ENCODE data around the gene ST3GAL3.
"Not testable (repeated sequence)": the region's sequence is repeated elsewhere in the genome, so short reads cannot be mapped to it uniquely, and the experiment has no call there.

The ST3GAL3 gene

DNA sequence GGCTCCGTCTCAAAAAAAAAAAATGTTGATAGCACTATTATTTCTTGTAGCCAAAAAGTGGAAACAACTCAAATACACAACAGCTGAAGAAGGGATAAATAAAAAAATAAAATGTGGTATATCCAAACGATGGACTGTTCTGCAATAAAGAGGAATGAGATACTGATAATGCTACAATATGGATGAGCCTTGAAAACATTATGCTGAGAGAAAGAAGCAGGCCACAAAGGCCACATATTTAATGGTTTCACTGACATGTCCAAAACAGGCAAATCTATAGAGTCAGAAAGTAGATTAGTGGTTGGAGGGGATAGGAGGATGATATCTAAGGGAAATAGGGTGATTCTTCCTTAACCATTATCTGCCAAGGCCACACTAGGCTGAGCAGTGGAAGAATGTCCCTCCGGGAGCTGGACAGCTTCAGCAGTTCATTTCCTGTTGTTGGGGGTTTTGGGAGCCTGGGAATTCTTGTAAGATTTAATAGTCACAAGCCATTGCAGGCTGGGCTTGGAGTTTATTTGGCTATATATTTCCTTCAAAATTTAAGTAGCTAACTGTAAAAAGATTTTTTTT, 53.5 kb downstream of the ST3GAL3 start:
- no peak for DNase-seq

DNA sequence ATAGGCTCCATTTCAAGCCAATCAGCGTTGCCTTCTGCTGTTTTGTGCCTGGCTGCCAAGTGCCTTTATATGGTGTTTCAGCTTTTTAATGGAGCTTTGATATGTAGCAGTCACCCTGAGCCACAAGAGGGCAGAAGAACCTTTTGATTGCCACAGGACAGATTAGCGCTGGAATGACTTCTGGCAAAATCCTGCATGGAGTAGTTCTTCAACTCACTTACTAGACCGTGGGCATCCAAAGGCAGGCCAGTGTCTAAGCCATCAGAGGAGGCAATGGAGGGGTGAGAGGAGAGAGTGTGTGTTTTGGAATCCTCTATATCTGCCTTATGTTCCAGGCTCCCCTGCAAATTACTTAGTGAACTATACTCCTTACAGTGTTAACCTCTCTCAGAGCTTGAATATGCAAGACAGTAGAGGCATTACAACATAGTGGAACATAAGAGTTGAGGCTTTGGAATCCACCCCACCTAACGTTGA, 56.2 kb downstream of the ST3GAL3 start:
- DNase-seq: peak; percentile 78

DNA sequence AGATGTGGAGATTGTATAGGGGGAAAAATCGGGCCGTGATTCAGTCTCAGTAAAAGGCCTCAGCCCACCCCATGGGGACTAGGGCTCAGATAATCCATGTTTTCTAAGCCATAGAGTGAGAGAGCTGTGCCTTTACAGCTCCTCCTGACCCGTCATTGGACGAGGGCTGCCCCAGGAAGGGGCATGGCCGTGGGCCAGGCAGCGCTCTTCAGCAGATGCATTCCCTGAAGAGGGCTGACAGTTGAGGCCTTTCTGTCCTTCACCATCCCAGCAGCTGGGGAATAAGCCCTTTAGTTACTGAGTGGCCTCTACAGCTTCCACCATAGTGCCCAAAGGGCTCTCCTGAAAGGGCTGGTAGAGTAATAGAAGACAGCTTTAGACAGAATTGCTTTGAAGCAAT, 57.2 kb downstream of the ST3GAL3 start:
- peak; percentile 38 for DNase-seq

DNA sequence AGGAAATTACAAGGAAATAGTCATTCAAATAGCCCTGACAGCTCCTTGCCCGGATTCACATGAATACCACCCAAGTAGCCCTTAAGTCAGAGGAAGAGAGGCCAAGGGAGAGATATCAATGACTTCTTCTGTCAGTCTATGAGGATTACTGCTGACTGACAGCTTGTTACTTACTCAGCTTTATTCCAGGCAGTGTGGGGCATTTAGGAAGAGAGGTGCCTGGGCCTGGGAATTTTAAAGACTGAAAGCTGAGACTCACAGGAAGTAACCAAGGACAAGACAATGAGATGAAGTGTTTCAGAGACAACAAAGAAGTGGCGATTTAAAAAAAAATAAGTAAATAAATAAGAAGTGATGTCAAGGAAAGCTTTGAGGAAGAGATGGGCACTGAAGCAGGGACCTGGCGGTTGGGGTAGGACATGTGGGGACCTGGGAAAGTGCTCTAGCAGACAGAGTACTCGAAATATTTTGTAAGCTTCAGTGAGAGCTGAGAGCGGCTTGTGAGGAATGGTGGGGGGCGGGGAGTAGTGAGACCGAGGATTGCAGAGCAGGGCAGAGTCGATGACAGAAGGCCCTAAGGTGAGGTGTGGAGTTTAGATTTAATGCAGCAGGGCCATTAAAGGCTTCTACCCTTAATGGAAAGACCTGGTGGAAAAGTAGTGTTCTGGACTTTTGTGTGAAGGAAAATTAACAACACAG, 58.9 kb downstream of the ST3GAL3 start:
- no peak for DNase-seq

DNA sequence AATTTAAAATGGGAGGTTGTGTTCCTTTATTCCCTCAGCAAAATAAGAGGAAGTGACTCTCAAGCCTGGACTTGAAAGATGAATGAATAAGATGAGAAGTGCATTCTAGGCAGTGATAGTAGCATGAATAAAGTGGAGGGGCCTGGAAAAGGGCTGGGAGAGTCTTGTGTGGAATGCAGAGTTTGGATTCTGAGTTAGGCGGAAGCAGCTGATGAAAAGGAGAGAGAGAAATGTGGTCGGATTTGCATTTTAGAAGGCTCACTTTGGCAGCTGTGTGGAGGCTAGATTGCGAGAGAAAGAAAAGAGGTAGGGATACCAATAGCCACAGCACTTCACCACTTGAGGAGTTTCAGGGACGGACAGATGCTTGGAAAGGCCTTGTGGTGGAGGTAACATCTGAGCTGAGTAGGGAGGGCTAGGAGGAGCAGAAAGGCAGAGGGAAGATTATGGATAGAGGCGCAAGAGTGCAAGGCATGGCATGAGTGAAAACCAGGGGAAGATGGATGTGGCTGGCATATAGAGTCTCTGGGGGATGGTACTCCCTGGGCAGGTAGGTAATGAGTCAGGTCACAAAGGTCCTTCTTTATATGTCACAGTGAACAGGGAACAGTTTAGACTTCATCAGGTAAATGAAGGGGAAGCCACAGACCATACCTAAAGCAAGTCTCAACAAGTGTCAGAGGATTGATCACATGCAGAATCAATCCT, 59.6 kb downstream of the ST3GAL3 start:
- DNase-seq: no peak

DNA sequence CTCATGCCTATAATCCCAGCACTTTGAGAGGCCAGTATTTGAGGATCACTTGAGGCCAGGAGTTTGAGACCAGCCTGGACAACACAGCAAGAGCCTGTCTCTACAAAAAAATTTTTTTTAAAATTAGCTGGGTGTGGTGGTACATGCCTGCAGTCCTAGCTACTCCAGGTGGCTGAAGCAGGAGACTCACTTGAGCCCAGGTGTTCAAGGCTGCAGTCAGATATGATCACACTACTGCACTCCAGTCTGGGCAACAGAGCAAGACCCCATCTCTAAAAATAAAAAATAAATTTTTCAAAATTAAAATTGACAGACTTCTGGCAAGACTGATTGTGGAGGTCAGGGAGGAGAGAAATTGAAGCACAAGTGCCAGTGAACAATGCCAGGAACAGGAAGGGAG, 60.8 kb downstream of the ST3GAL3 start:
- DNase-seq: no peak

DNA sequence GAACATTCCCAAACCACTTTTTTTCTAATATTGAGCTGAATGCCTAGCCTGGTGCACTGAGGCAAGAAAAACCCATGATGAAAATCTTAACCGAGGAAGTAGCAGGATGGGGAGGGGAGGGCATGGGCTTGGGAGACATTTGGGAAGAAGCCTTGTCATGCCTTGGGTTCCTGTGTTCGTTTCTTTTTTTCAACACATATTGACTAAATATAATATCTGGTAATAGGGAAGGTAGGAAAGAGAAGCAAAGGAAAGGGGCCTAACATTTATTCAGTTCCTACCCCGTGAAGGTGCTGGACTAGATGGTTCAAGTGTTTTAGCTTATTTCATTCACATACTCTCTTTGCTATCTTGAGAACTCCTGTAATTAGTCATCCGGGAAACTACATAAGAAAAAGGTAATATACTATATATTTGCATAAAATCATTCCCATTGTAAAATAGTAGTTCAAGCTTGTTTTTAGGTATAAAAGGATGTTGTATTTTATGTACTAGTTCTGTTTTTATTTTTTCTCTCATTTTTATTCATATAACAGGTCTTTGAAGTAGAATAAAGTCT, 62.1 kb downstream of the ST3GAL3 start:
- DNase-seq: no peak

DNA sequence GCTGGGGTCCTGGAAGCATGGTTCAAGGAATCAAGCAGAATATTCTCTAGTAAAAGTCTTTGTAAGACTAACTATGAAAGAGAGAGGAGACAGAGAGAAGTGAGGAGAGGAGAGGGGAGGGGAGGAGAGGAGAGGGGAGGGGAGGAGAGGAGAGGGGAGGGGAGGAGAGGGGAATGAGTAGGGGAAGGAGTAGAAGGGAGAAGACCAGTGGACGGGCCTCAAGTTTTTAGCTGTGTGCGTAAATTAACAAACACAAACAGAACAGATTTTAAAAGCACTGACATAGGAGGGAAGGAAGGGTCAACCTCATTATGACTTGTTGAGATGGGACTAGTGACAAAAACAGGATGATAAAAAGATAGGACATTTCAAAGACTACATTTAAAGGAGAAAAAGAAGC, 62.8 kb downstream of the ST3GAL3 start:
- no peak for DNase-seq

DNA sequence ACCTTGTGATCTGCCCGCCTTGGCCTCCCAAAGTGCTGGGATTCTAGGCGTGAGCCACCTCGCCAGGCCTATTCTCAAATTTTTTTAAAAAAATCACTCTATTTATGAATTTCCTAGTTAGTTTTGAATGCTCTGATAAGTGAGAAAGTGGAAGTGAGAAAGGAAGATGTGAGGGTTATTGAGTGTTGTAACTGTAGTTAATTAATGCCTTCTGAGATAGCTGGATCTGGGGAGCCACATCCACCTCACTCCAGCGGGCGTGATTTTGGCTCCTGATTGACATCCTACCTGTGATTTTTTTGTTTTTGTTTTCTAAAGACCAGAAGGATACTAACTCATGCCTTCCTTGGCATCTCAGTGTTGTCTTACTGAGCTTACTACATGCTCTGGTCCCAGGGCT, 65.6 kb downstream of the ST3GAL3 start:
- no peak for DNase-seq

DNA sequence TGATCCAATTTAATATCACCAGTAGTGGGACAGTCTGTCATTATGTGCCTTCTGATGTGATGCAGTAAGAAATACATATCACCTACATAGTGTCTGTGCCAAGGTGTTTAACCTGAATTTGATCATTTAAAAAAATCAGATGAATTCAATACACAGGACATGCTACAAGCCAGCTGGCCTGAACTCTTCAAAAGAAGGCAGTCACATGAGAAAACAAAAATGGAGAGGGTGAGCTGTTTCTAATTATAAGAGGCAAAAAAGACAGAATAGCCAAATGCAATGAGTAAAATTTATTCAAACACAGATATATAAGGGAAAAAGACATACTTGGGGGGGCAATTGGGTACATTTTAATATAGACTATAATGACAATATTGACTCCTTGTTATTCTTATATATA, 66.5 kb downstream of the ST3GAL3 start:
- no peak for DNase-seq

DNA sequence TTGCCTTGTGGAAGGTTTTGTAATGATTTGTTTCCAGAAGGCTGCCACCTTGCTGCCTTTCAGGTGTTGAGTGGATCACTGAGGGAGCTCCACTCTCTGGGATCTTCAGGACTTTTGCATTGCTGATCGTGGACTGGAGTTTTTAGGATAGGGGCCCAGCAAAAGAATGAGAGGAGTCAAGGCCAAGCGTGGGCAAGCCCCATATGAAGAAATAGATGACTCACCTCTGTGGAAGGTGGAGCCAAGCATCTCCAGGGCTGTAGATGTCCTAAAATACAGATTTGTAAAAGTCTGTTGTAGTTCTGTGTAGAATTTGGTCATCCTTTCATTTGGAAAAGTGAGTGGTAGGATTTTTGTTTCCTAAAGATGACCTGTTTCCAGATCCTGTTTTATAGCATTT, 67.0 kb downstream of the ST3GAL3 start:
- no peak for DNase-seq

DNA sequence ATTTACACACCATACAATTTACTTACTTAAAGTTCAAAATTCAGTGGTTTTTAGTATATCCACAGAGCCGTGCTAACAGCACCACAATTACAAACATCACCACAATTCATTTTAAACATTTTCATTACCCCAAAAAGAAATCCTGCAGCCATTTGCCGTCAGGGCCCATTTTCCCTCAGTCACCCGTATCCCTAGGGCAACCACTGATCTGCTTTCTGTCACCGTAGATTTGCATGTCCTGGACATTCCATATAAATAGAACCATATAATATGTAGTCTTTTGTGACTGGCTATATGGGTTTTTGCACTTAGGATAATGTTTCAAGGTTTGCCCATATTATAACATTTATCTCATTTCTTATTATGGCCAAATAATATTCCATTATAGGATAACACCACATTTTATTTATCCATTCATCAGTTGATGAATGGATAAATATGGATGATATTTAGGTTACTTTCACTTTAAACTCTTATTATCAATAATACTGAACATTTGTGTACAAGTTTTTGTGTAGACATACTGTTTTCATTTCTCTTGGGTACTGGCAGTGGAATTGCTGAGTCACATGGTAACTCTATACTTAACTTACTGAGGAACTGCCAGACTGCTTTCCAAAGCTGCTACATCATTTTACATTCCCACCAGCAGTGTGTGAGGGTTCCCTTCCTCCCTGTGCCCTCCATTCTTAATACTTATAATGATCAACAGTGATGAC, 68.9 kb downstream of the ST3GAL3 start:
- no peak for DNase-seq

DNA sequence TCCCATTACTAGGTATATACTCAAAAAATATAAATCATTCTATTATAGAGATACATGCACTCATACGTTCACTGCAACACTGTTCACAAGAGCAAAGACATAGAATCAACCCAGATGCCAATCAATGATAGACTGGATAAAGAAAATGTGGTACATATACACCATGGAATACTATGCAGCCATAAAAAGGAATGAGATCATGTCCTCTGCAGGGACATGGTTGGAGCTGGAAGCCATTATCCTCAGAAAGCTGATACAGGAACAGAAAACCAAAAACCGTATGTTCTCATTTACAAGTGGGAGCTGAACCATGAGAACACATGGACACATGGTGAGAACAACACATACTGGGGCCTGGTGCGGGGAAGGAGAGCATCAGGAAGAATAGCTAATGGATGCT, 70.6 kb downstream of the ST3GAL3 start:
- not testable (repeated sequence) for DNase-seq

DNA sequence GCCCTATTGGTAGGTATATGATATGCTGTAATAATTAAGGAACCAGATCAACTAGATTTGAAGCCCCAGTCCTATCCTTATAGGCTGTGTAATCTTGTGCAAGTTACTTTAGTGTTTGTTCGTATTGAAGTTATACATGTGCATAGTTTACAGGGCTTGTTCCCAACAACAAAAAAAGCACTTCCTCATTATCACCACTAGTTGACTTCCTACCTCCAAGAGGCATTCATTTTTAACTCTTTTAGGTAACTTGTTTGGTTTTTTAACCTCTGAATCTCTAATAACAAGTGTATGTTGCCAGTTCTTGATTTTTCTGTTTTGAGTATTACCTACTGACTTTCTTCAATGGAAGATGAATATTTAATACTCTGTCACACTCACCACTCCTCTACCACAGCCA, 71.9 kb downstream of the ST3GAL3 start:
- DNase-seq: no peak

DNA sequence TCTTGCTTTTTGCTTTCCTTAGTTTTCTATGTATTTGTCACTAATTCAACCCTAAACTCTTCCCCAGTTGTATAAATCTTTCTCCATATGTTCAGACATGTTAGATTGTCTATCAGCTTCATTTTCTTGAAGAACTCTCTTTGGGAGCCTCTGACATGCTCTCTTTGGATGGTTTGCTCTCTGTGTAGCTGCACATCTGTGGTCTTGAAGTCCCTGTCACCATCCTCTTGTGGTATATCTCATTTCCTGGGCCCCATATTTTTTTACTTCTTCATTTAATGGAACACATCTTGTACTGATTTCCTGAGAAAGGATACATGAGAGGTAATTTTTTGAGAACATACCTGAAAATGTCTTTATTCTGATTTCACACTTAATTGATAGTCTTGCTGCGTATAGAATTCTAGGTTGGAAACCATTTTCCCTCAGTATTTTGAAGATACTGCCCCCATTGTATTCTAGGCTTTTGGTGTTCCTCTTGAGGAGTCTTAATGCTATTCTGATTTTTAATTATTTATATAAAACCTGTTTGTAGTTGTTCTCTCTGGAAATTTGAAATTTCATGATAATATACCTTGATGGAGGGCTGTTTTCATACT, 72.6 kb downstream of the ST3GAL3 start:
- no peak for DNase-seq

DNA sequence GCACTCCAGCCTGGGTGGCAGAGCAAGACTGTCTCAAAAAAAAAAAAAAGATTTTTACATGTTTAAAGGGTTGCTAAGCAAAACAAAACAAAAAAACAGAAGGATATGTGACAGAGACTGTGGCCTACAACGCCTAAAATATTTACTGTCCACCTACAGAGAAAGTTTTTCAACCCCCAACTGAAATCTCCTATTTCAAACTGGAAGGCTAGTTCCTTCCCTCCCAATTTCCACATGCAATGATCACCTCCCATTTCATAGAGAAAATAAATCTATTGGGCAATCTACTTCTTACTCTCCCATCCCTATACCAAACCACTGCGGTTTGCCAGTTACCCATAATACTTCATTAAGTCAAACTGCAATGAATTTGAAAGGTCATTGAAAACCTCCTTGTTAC, 74.2 kb downstream of the ST3GAL3 start:
- DNase-seq: no peak

DNA sequence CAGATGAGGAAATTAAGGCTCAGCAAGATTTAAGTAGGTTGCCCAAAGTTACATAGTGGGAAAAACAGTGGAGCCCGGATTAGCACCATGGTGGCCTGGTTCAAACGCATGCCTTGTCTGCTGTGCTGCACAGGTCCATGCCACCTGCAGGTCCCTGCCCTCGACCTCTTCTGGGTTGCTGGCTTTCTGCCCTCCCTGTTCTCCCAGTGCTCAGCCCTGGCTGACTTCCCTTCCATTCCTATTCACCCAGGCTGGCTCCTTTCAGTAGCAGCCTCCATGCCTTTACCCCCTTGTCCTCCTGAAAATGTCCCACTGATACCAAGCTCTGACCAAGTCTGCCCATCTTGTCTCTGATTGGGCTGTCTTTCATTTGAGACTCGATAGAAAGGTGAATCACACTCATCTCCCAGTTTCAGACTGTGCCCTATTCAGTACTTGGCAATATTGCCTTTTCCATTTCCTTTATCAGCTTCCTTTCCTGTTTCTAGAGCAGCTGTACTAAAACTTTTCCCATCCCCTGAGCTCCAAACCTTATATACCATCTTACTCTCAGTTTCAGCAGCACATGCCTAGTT, 75.8 kb downstream of the ST3GAL3 start:
- DNase-seq: no peak

DNA sequence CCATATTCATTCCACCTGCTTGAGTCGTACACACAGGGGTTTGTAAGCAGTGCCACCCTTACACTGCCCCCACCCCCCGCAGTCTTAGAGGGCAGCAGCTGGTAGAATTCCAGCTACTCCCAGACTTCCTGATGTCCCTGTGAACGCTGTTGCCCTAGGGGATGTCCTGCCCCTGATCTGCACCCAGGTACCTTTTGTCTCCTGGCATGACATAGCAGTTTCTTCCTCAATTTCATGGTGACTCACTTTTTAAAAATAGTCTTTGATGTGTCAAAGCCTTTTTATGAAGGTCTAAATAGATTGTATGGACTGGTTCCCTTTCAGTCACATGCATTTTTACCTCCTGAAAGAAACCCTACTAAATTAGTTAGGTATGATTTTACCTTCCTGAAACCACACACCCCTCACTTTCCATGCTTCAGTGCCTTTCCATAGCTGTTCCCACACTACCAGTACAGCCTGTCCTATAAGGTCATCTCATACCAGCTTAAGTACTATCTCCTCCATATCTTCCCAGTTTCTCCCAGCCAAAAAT, 76.4 kb downstream of the ST3GAL3 start:
- DNase-seq: no peak

DNA sequence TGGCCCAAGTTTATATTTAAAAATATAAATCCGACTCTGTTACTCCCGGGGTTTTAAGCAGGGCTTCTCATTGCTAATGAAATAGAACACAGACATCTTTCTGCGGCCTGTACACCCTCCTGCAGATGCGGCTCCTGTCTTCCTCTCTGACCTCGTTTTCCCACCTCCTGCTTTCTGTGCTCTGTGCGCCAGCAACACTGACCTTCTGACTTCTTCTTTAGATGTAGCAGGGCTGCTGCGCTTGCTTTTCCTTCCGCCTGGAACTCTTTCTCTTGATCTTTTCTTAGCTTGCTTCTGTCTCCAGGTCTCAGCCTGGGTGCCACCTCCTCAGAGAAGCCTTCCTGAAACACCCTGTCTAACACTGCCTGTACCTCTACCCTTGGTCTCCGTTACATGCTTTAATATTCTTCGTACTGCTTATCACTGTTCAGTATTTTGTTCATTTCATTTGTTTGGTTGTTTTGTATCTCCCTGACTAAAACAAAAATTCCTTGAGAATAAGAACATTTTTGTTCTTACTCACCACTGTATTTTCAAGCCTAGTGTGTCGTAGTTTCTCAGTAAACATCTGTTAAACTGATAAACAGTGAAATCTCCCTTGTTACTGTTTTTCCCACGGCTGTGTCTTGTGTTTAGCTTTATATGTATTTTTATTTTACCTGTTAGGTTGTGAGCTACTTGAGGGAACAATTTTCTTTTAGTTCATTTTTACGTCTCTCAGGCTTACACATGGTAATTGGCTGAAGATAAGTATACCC, 79.0 kb downstream of the ST3GAL3 start:
- DNase-seq: no peak

DNA sequence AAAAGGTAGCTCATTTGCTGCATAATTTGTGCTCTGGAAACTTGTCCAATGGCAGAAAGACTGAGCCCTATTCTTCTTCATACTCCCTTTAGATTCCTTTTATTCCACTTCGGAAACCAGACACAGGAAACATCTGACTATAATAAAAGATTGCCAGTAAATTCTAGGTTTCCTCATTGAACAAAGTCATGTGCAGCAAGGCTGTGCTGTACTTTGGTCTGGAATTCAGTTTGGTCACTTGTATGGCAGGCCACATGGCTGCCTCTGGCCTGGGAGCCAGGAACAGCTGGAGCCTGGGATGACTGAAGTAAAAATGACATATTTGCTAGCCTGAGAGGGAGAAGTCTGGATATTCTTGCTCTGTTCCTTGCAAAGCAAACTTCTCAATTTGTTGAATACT, 79.6 kb downstream of the ST3GAL3 start:
- DNase-seq: no peak

Data from NCI-H1092 (cell line).